Endothelial cell of umbilical vein (primary cell): Measurements from ENCODE around the gene FBXL3. TPM values are rescaled to one million over a fixed set of nuclear protein-coding genes. Genes with fewer than 3 reads are reported as not detected.

Source experiments
- BruUV-seq: library from RNA; stranded (reverse); fragments of 400-500 nt; replicated peaks from 2 replicates; lab custom pipeline; 2021; lab: Mats Ljungman, UMichigan
- CTCF ChIA-PET: fragments of 300-600, 350-600 bp; sonication (Branson Sonifier 250); formaldehyde crosslinking; loops from one replicate; lab custom pipeline; 2021; ENCODE audit warnings: antibody characterized with exemption, inconsistent platforms; lab: Charles Lee
- POLR2A ChIA-PET: fragments of 300-600, 350-600 bp; sonication (Branson Sonifier 250); formaldehyde crosslinking; loops from one replicate; lab custom pipeline; 2021; ENCODE audit warnings: antibody characterized with exemption, inconsistent platforms; lab: Charles Lee
- DNase-seq: peaks from one replicate; pipeline ENCODE4 v3.0.0-alpha.2; 2011; ENCODE audit warnings: low read depth, low spot score
- FAIRE-seq: peaks from 2 replicates; lab custom pipeline; 2011; peaks lifted over from hg19 to GRCh38; lab: Jason Lieb, UNC
- H2AFZ ChIP-seq: 2 replicates; pipeline ENCODE4 v1.6.0; 2012; ENCODE audit warnings: low read depth, low read length, control low read depth, inconsistent platforms
- H3K27ac ChIP-seq: 2 replicates; pipeline ENCODE4 v1.5.1; 2011; ENCODE audit warnings: low read depth, mild to moderate bottlenecking, control low read depth, low read length, moderate library complexity; ENCODE audit not compliant: insufficient read depth
- H3K27me3 ChIP-seq, 2 experiments: 2 replicates each; pipeline versions ENCODE4 v1.6.0 to v1.6.1; 2011; ENCODE audit warnings: low read length in 2 of 2, mixed read lengths in 1 of 2; ENCODE audit not compliant: control insufficient read depth in 2 of 2, insufficient read depth in 2 of 2
- H3K36me3 ChIP-seq, 2 experiments: 2 replicates in 1 of 2; 3 replicates in 1 of 2; pipeline ENCODE4 v1.5.1; 2011; ENCODE audit warnings: low read length in 2 of 2, mild to moderate bottlenecking in 1 of 2, moderate library complexity in 1 of 2; ENCODE audit not compliant: control insufficient read depth in 2 of 2, insufficient read depth in 2 of 2; ENCODE audit errors: extremely low read depth in 1 of 2
- H3K4me1 ChIP-seq: 3 replicates; pipeline ENCODE4 v1.5.1; 2011; ENCODE audit warnings: mild to moderate bottlenecking, low read length; ENCODE audit not compliant: control insufficient read depth, insufficient read depth; ENCODE audit errors: extremely low read depth
- H3K4me2 ChIP-seq: 2 replicates; pipeline ENCODE4 v1.6.1; 2011; ENCODE audit warnings: low read length, control low read depth, mixed read lengths; ENCODE audit not compliant: insufficient read depth
- H3K4me3 ChIP-seq, 3 experiments: fragments of 200-600 bp in 1 of 3; sonication (generic), shearing (Covaris generic) in 1 of 3; replicated peaks in 1 of 3; 2 replicates each; pipeline ENCODE4 v1.5.1; 2011 to 2016; ENCODE audit warnings: control low read depth in 3 of 3, low read length in 3 of 3, mild to moderate bottlenecking in 2 of 3, inconsistent platforms in 1 of 3, low read depth in 1 of 3, moderate library complexity in 1 of 3; ENCODE audit not compliant: insufficient read depth in 1 of 3
- H3K79me2 ChIP-seq: 2 replicates; pipeline ENCODE4 v1.6.0; 2012; ENCODE audit warnings: low read length, inconsistent platforms; ENCODE audit not compliant: control insufficient read depth, insufficient read depth
- H3K9ac ChIP-seq: replicated peaks from 2 replicates; pipeline ENCODE3; 2011; ENCODE audit warnings: low read length, control low read depth; ENCODE audit not compliant: insufficient read depth; ENCODE audit errors: extremely low read depth
- H3K9me1 ChIP-seq: replicated peaks from 3 replicates; pipeline ENCODE4 v1.6.0; 2011; ENCODE audit warnings: mild to moderate bottlenecking, low read length; ENCODE audit not compliant: control insufficient read depth, insufficient read depth; ENCODE audit errors: extremely low read depth
- H3K9me3 ChIP-seq: replicated peaks from 2 replicates; pipeline ENCODE4 v1.5.1; 2012; ENCODE audit warnings: low read length, inconsistent platforms; ENCODE audit not compliant: control insufficient read depth, insufficient read depth
- H4K20me1 ChIP-seq: replicated peaks from 2 replicates; pipeline ENCODE3; 2011; ENCODE audit warnings: mild to moderate bottlenecking, low read length; ENCODE audit not compliant: control insufficient read depth, insufficient read depth; ENCODE audit errors: extremely low read depth
- EZH2 ChIP-seq: IDR thresholded peaks from 2 replicates; pipeline ENCODE4 v1.6.1; 2012; ENCODE audit warnings: borderline replicate concordance, low read depth, mild to moderate bottlenecking, moderate library complexity, low read length, inconsistent platforms; ENCODE audit not compliant: severe bottlenecking
- FOS ChIP-seq: IDR thresholded peaks from 2 replicates; pipeline ENCODE4 v1.6.1; 2011; ENCODE audit warnings: mild to moderate bottlenecking, low read length, moderate library complexity, borderline replicate concordance; ENCODE audit not compliant: insufficient read depth
- GATA2 ChIP-seq: IDR thresholded peaks from 2 replicates; pipeline ENCODE4 v1.7.0; 2011; ENCODE audit warnings: low read depth, mild to moderate bottlenecking, moderate library complexity, mixed read lengths, low read length; ENCODE audit not compliant: insufficient read length, insufficient read depth
- JUN ChIP-seq: IDR thresholded peaks from 2 replicates; pipeline ENCODE4 v1.6.1; 2011; ENCODE audit warnings: borderline replicate concordance, low read depth; ENCODE audit not compliant: insufficient read length, insufficient read depth
- MAX ChIP-seq: IDR thresholded peaks from 2 replicates; pipeline ENCODE4 v1.6.1; 2011; ENCODE audit not compliant: insufficient read depth, insufficient read length
- MYC ChIP-seq: IDR thresholded peaks from one replicate; pipeline ENCODE4 v1.6.1; 2011; ENCODE audit warnings: mild to moderate bottlenecking, low read depth, low read length
- POLR2A ChIP-seq: IDR thresholded peaks from 2 replicates; pipeline ENCODE4 v1.6.1; 2012; ENCODE audit warnings: low read depth, mild to moderate bottlenecking, control low read depth, low read length
- POLR2AphosphoS5 ChIP-seq: IDR thresholded peaks from 2 replicates; pipeline ENCODE4 v1.6.1; 2012; ENCODE audit warnings: low read depth, mild to moderate bottlenecking, control low read depth, low read length, moderate library complexity; ENCODE audit not compliant: insufficient read depth
- dilution Hi-C: fragments of 300-500 bp; cut with MboI; formaldehyde crosslinking; loops from one replicate; pipeline ENCODE4 v1.15.0; 2019; ENCODE audit warnings: low sequenced_read_pairs; ENCODE audit not compliant: extremely low pct_ligation_motif_present
- intact Hi-C: fragments of 100-400 bp; cut with micrococcal nuclease; formaldehyde crosslinking; loops from one replicate; pipeline ENCODE4 v1.10.0; 2022
- polyA plus RNA-seq, 4 experiments: library from polyadenylated mRNA; depleted of rRNA in 3 of 4; stranded (reverse) in 3 of 4; unstranded in 1 of 4; fragments of >200 nt; gene quantifications; 2 replicates each; pipeline versions ENCODE4 v1.2.1 to v1.2.3, GENCODE V29; 2011 to 2012; ENCODE audit warnings: missing spikeins in 1 of 4
- total RNA-seq: library from RNA; stranded (reverse); gene quantifications from 2 replicates; pipeline ENCODE4 v1.2.3, GENCODE V29; 2021
- TF ChIP-seq, protein P1 (sequence below), 2 donors: IDR thresholded peaks; 1 replicate in 1 of 2; 2 replicates in 1 of 2; pipeline ENCODE4 v1.5.1; 2011; ENCODE audit warnings: low read length in 2 of 2, mild to moderate bottlenecking in 2 of 2, moderate library complexity in 2 of 2, control low read depth in 1 of 2, inconsistent platforms in 1 of 2, low read depth in 1 of 2; ENCODE audit not compliant: insufficient read depth in 1 of 2; ENCODE audit errors: extremely low read depth in 1 of 2

Gene FBXL3
- total and polyA plus RNA-seq, 2 donors (not counting 3 experiments of a cell fraction or from before 2014, with no cell fraction given), result 13.0 to 37.8 TPM

GRCh38 chr13:76973920-76974617 lies 52.9 kb downstream of the FBXL3 start:
- no peaks in the 10 kb centered on the region for H3K9me3 ChIP-seq
- H3K4me1 ChIP-seq, result no peaks in the 10 kb centered on the region
- dilution Hi-C loops (no loop called here), intact Hi-C loops (loop anchor here (10.0 kb wide), 1 partner anchor 499 kb away; no protein-coding TSS in a partner anchor)
- H4K20me1 ChIP-seq, result no peaks in the 10 kb centered on the region
- no peak overlapping the region for H3K27ac ChIP-seq
- no peaks in the 10 kb centered on the region for H3K79me2 ChIP-seq
- FAIRE-seq, result no peak
- ChIA-PET POLR2A (no interaction called here), CTCF (interaction anchor here (1.1 to 1.2 kb wide), 4 partner anchors 22 to 1100 kb away, joined by 3 read pairs; no protein-coding TSS in a partner anchor)
- no peak overlapping the region for H3K4me3 ChIP-seq
- no peak for DNase-seq
- no TSS peak for BruUV-seq
- H3K36me3 ChIP-seq, result no peaks in the 10 kb centered on the region
- H3K9ac ChIP-seq, result no peak overlapping the region
- H3K27me3 ChIP-seq, result peaks cover 17% of the 10 kb centered on the region in 2 experiments
- TF ChIP-seq EZH2, result no peak
- TF ChIP-seq, protein P1, sequence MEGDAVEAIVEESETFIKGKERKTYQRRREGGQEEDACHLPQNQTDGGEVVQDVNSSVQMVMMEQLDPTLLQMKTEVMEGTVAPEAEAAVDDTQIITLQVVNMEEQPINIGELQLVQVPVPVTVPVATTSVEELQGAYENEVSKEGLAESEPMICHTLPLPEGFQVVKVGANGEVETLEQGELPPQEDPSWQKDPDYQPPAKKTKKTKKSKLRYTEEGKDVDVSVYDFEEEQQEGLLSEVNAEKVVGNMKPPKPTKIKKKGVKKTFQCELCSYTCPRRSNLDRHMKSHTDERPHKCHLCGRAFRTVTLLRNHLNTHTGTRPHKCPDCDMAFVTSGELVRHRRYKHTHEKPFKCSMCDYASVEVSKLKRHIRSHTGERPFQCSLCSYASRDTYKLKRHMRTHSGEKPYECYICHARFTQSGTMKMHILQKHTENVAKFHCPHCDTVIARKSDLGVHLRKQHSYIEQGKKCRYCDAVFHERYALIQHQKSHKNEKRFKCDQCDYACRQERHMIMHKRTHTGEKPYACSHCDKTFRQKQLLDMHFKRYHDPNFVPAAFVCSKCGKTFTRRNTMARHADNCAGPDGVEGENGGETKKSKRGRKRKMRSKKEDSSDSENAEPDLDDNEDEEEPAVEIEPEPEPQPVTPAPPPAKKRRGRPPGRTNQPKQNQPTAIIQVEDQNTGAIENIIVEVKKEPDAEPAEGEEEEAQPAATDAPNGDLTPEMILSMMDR (IDR thresholded peaks at IDR 0.05; ENCODE audit: extremely low read depth in 1 of 2, insufficient read depth in 1 of 2, low read depth in 1 of 2, low read length in 2 of 2), result no peak
- no peak for TF ChIP-seq MYC
- no peak for TF ChIP-seq GATA2
- no peak for TF ChIP-seq POLR2AphosphoS5
- TF ChIP-seq MAX, result no peak
- no peak for TF ChIP-seq JUN
- TF ChIP-seq POLR2A, result no peak
- no peak for TF ChIP-seq FOS
- H3K4me2 ChIP-seq, result no peak overlapping the region
- no peak overlapping the region for H2AFZ ChIP-seq
- H3K9me1 ChIP-seq, result no peaks in the 10 kb centered on the region
